Mesothelial cell of epicardium (in vitro differentiated cells): ENCODE measurements around the gene MVK. TPM values are rescaled to one million over a fixed set of nuclear protein-coding genes. Genes with fewer than 3 reads are reported as not detected.

Source experiments
- DNase-seq, 2 experiments: peaks; one replicate each; pipeline ENCODE4 v3.0.0; 2021; ENCODE audit warnings: low spot score in 2 of 2; ENCODE audit not compliant: unreplicated experiment in 2 of 2
- H3K27ac Mint-ChIP-seq: 2 replicates; pipeline ENCODE4 v1.8.0; 2021; ENCODE audit warnings: mixed read lengths
- H3K27me3 Mint-ChIP-seq: 2 replicates; pipeline ENCODE4 v1.8.0; 2021; ENCODE audit warnings: low read depth, mixed read lengths
- H3K36me3 Mint-ChIP-seq: 2 replicates; pipeline ENCODE4 v1.8.0; 2021; ENCODE audit warnings: mixed read lengths
- H3K4me1 Mint-ChIP-seq: 2 replicates; pipeline ENCODE4 v1.8.0; 2021; ENCODE audit warnings: mixed read lengths
- H3K4me3 Mint-ChIP-seq: 2 replicates; pipeline ENCODE4 v1.8.0; 2021; ENCODE audit warnings: mild to moderate bottlenecking, moderate library complexity, mixed read lengths
- H3K9me3 Mint-ChIP-seq: 2 replicates; pipeline ENCODE4 v1.8.0; 2021; ENCODE audit warnings: mixed read lengths
- CTCF ChIP-seq: fragments of 200-600 bp; sonication (generic); IDR thresholded peaks from one replicate; pipeline ENCODE4 v1.5.0; 2021; ENCODE audit warnings: antibody characterized with exemption; ENCODE audit not compliant: unreplicated experiment
- total RNA-seq: library from RNA; stranded (reverse); gene quantifications from 3 replicates; pipeline ENCODE4 v1.2.1, GENCODE V29; 2021

The MVK gene
- total RNA-seq, 1 donor from 2014 or later, result 18.0 TPM

- no peak for DNase-seq
- peak overlapping the region; percentile 54 for H3K27ac Mint-ChIP-seq
- H3K36me3 Mint-ChIP-seq, result peaks cover 37% of the 10 kb centered on the region
- no peaks in the 10 kb centered on the region for H3K27me3 Mint-ChIP-seq
- peaks cover 10% of the 10 kb centered on the region for H3K4me1 Mint-ChIP-seq
- H3K4me3 Mint-ChIP-seq, result no peak overlapping the region
- no peaks in the 10 kb centered on the region for H3K9me3 Mint-ChIP-seq
- no peak for TF ChIP-seq CTCF
Observed at GRCh38 chr12:109529691-109530640, 43.6 kb upstream of the MVK start.

DNA sequence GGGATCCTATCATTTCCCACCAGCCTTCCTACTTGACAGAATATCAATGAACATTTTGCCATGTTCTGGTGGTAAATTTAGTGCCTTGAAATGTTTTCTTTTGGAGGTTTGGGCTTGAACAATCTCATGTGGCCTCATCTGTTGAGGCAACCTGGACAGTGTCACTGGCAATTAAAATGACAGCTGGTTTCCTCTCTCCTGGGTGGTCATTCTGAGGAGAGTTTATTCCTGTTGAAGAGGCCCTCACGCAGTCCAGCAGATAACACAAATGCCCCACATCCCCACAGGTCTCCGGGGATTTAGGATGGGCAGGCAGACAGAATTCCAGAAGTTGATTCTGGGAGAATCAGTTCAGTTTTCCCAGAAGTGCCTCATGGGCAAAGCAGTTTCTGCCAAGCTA, 42.2 kb upstream of the MVK start:
- Mint-ChIP-seq H3K4me3 (no peak overlapping the region), H3K4me1 (peaks cover 10% of the 10 kb centered on the region), H3K36me3 (peaks cover 32% of the 10 kb centered on the region), H3K27ac (no peak overlapping the region), H3K9me3 (no peaks in the 10 kb centered on the region), H3K27me3 (no peaks in the 10 kb centered on the region)
- TF ChIP-seq CTCF, result no peak
- no peak for DNase-seq

DNA sequence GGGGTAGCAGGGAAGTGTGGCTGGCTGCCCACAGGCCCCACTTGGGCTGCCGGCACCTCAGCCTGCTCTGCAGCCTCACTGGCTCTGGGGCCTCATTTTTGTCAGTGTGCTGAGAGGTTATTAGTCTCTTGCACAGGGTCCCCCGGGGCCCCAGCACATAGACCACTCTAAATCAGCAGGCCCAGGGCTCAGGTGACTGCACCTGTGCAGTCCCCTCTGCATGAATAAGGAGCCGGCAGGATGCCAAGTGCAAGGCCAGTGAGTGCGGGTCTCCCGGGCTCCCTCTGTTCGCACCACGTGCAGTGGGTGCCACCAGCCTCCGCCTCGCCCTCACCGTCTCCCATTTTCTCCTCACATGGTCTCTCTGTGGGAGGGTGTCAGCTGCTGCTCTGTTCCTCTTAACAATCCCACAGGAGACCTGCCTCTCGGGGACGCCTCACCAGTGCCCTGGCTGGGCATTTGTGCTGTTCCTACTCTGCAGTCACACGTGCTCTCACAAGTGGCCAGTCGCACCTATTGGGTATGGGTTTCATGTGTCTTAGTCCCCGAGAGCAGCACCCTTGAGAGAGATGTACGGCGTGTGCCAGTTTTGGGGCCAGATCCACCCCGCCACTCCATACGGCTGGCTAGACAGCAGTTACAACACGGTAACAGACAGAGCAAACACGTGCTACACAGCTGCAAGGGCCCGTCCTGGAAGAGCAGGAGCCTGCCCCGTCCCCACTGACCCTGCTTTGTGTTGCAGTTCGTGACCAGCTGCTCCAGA, 40.7 kb upstream of the MVK start:
- no peak for TF ChIP-seq CTCF
- Mint-ChIP-seq H3K4me3 (no peak overlapping the region), H3K4me1 (peaks cover 10% of the 10 kb centered on the region), H3K36me3 (peaks cover 32% of the 10 kb centered on the region), H3K9me3 (no peaks in the 10 kb centered on the region), H3K27ac (no peak overlapping the region), H3K27me3 (no peaks in the 10 kb centered on the region)
- DNase-seq, result no peak

DNA sequence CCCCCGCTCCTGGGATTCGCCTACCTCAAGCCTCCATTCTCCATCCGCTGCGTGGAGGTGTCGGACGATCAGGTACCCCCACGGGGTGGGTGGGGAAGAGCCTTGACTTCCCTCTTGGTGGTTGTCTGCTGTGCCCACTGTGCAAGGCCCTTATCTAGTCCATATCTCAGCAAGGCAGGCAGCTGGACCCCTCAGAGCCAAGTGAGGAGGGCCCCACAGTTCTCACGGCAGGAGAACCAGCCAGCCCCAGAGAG, 40.2 kb upstream of the MVK start:
- no peaks in the 10 kb centered on the region for H3K9me3 Mint-ChIP-seq
- peaks cover 14% of the 10 kb centered on the region for H3K4me1 Mint-ChIP-seq
- H3K4me3 Mint-ChIP-seq, result no peak overlapping the region
- peaks cover 32% of the 10 kb centered on the region for H3K36me3 Mint-ChIP-seq
- H3K27ac Mint-ChIP-seq, result no peak overlapping the region
- H3K27me3 Mint-ChIP-seq, result no peaks in the 10 kb centered on the region
- no peak for DNase-seq
- TF ChIP-seq CTCF, result no peak

DNA sequence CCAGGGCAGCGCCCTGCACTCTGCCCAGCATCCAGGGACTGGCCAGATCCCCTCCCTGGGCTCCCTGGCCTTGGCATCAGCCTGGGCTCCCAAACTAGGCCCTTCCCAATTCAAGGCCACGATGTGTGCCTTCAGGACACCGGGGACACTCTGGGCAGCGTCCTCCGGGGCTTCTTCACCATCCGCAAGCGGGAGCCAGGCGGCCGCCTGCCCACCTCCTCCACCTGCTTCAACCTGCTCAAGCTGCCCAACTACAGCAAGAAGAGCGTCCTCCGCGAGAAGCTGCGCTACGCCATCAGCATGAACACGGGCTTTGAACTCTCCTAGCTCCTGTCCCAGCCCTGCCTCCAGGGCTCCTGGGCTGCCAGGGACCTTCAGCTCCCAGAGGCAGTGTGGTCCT, 39.1 kb upstream of the MVK start:
- H3K27ac Mint-ChIP-seq, result no peak overlapping the region
- H3K36me3 Mint-ChIP-seq, result peaks cover 32% of the 10 kb centered on the region
- no peak for DNase-seq
- H3K27me3 Mint-ChIP-seq, result no peaks in the 10 kb centered on the region
- TF ChIP-seq CTCF, result no peak
- no peaks in the 10 kb centered on the region for H3K9me3 Mint-ChIP-seq
- peaks cover 15% of the 10 kb centered on the region for H3K4me1 Mint-ChIP-seq
- no peak overlapping the region for H3K4me3 Mint-ChIP-seq
